Endodermal cell (in vitro differentiated cells): ENCODE results near the gene GALNT12. TPM values are rescaled to one million over a fixed set of nuclear protein-coding genes. Genes with fewer than 3 reads are reported as not detected.

Source experiments
- DNase-seq: peaks from one replicate; pipeline ENCODE4 v3.0.0-alpha.2; 2017
- H3K27ac ChIP-seq: 2 replicates; pipeline ENCODE4 v1.5.1; 2013; ENCODE audit warnings: mild to moderate bottlenecking, low read depth, low read length, moderate library complexity
- H3K27me3 ChIP-seq: 2 replicates; pipeline ENCODE4 v1.6.1; 2013; ENCODE audit warnings: mild to moderate bottlenecking, low read length, moderate library complexity; ENCODE audit not compliant: insufficient read depth, control insufficient read depth, poor library complexity, severe bottlenecking
- H3K36me3 ChIP-seq: 2 replicates; pipeline ENCODE4 v1.7.0; 2013; ENCODE audit warnings: mild to moderate bottlenecking, low read length, moderate library complexity; ENCODE audit not compliant: control insufficient read depth, insufficient read depth
- H3K4me1 ChIP-seq: one replicate; pipeline ENCODE4 v1.7.0; 2013; ENCODE audit warnings: low read length; ENCODE audit not compliant: control insufficient read depth, insufficient read depth
- H3K4me3 ChIP-seq: 2 replicates; pipeline ENCODE4 v1.5.1; 2013; ENCODE audit warnings: mild to moderate bottlenecking, low read length, moderate library complexity
- H3K9ac ChIP-seq: 2 replicates; pipeline ENCODE4 v1.6.1; 2013; ENCODE audit warnings: mild to moderate bottlenecking, low read length, moderate library complexity; ENCODE audit not compliant: poor library complexity, severe bottlenecking; ENCODE audit errors: extremely low read depth
- H3K9me3 ChIP-seq: 2 replicates; pipeline ENCODE4 v1.6.1; 2013; ENCODE audit warnings: mild to moderate bottlenecking, low read length, moderate library complexity; ENCODE audit not compliant: control insufficient read depth
- H3K27ac Mint-ChIP-seq: 2 replicates; pipeline ENCODE4 v1.8.0; 2020; ENCODE audit warnings: mixed read lengths
- H3K27me3 Mint-ChIP-seq: 2 replicates; pipeline ENCODE4 v1.8.0; 2021; ENCODE audit warnings: mild to moderate bottlenecking, mixed read lengths; ENCODE audit not compliant: insufficient read depth
- H3K36me3 Mint-ChIP-seq: 2 replicates; pipeline ENCODE4 v1.8.0; 2020; ENCODE audit warnings: low read depth, mixed read lengths
- H3K4me1 Mint-ChIP-seq: 2 replicates; pipeline ENCODE4 v1.8.0; 2020; ENCODE audit warnings: mixed read lengths
- H3K4me3 Mint-ChIP-seq: 2 replicates; pipeline ENCODE4 v1.8.0; 2020; ENCODE audit warnings: mild to moderate bottlenecking, moderate library complexity, mixed read lengths
- H3K9me3 Mint-ChIP-seq: 2 replicates; pipeline ENCODE4 v1.8.0; 2020; ENCODE audit warnings: mild to moderate bottlenecking, mixed read lengths
- WGBS, 2 experiments: methylation state at CpG; one replicate each; pipeline versions ENCODE4 v1.1.5 to v1.1.7; 2013; ENCODE audit warnings: missing lambda C conversion rate in 2 of 2, mixed read lengths in 1 of 2; ENCODE audit not compliant: insufficient coverage in 1 of 2, insufficient read length in 1 of 2; 5-methylcytosine and 5-hydroxymethylcytosine counted together
- total RNA-seq, 2 donors: library from RNA; stranded (reverse); fragmentation: NEBNext Ultra II Directional in 1 of 2; extraction: Animal tissue kit (Norgen Biotek cat#: 25700) in 1 of 2; gene quantifications; 2 replicates in 1 of 2; 3 replicates in 1 of 2; pipeline ENCODE4 v1.2.1, GENCODE V29; 2021
- TF ChIP-seq, protein P1 (sequence below): fragments of 200-600 bp; sonication (generic); conservative IDR thresholded peaks from 2 replicates; pipeline ENCODE4 v1.5.0; 2021; ENCODE audit warnings: antibody characterized with exemption, mild to moderate bottlenecking

Gene GALNT12
- total RNA-seq, 2 donors from 2014 or later: 24.0 to 56.3 TPM

GRCh38 chr9:98807814-98808195 lies 335 bp downstream of the GALNT12 start:
- Mint-ChIP-seq H3K4me3 (peak overlapping the region; percentile 68), H3K36me3 (no peaks in the 10 kb centered on the region), H3K27me3 (peaks cover 41% of the 10 kb centered on the region), H3K9me3 (no peaks in the 10 kb centered on the region), H3K27ac (no peak overlapping the region), H3K4me1 (peaks cover 31% of the 10 kb centered on the region)
- H3K9ac ChIP-seq: no peak overlapping the region
- peaks cover 22% of the 10 kb centered on the region for H3K27me3 ChIP-seq
- no peaks in the 10 kb centered on the region for H3K36me3 ChIP-seq
- TF ChIP-seq, protein P1, sequence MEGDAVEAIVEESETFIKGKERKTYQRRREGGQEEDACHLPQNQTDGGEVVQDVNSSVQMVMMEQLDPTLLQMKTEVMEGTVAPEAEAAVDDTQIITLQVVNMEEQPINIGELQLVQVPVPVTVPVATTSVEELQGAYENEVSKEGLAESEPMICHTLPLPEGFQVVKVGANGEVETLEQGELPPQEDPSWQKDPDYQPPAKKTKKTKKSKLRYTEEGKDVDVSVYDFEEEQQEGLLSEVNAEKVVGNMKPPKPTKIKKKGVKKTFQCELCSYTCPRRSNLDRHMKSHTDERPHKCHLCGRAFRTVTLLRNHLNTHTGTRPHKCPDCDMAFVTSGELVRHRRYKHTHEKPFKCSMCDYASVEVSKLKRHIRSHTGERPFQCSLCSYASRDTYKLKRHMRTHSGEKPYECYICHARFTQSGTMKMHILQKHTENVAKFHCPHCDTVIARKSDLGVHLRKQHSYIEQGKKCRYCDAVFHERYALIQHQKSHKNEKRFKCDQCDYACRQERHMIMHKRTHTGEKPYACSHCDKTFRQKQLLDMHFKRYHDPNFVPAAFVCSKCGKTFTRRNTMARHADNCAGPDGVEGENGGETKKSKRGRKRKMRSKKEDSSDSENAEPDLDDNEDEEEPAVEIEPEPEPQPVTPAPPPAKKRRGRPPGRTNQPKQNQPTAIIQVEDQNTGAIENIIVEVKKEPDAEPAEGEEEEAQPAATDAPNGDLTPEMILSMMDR: no peak
- no peaks in the 10 kb centered on the region for H3K9me3 ChIP-seq
- H3K4me1 ChIP-seq: peaks cover 29% of the 10 kb centered on the region
- no peak overlapping the region for H3K27ac ChIP-seq
- H3K4me3 ChIP-seq: peak overlapping the region; percentile 79
- DNase-seq: peak; percentile 70
- WGBS, 2 experiments: 1 to 13% methylated on average over 3 to 46 of the region's 46 CpGs

DNA sequence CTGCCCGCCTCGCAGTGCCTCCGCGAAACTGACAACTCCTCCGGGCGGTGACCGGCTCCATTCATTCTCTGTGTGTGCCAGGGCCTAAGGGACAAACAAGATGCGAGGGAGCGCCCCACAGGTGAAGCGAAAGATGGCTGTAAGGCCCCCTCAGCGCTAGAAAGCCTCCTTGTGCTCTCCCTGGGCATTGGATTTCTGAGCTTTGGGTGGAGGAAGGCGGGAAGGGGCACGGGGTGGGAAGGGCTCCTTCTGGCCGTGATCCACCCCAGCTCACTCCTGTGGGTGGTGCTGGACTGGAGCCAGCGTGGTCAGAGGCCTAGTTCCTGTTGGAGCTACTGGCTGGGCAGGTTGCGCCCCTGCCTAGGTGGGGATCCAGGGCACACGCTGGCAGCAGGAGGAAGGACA lies 943 bp downstream of the GALNT12 start:
- Mint-ChIP-seq H3K27me3 (peaks cover 41% of the 10 kb centered on the region), H3K4me1 (peaks cover 31% of the 10 kb centered on the region)
- 61 to 70% methylated on average over 13 to 17 of the region's 17 CpGs for WGBS, 2 experiments

DNA sequence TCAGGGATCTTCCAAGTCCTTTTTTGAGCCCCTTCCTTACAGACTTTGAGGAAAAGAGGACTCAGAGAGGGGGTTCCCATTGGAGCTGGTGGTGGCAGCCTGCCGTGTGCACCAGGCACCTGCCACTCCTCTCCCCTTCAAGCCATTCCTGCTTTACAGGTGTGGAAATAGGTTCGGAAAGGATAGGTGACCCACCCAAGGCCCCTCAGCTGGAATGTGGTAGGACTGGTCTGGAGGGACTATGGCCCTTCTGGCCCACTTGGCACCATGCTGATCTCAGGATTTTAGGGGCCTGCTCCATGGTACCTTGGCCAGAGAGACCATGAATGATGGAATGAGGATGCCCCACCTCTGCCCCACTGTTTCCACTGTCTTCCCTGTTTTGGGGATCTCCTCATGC lies 1.4 kb downstream of the GALNT12 start:
- no peak overlapping the region for H3K27ac Mint-ChIP-seq
- no peak for DNase-seq

More for the DNA sequence above, 943 bp downstream of the GALNT12 start:
- H3K4me1 ChIP-seq: peaks cover 29% of the 10 kb centered on the region
- H3K4me3 ChIP-seq: peak overlapping the region; percentile 79
- H3K9me3 ChIP-seq: no peaks in the 10 kb centered on the region
- Mint-ChIP-seq H3K9me3 (no peaks in the 10 kb centered on the region), H3K36me3 (no peaks in the 10 kb centered on the region), H3K4me3 (peak overlapping the region; percentile 68), H3K27ac (no peak overlapping the region)
- no peak overlapping the region for H3K9ac ChIP-seq
- TF ChIP-seq, protein P1: no peak
- peaks cover 22% of the 10 kb centered on the region for H3K27me3 ChIP-seq
- peak; percentile 60 for DNase-seq
- no peaks in the 10 kb centered on the region for H3K36me3 ChIP-seq
- no peak overlapping the region for H3K27ac ChIP-seq

More for the DNA sequence above, 1.4 kb downstream of the GALNT12 start:
- Mint-ChIP-seq H3K27me3 (peaks cover 41% of the 10 kb centered on the region), H3K36me3 (no peaks in the 10 kb centered on the region), H3K4me1 (peaks cover 31% of the 10 kb centered on the region), H3K9me3 (no peaks in the 10 kb centered on the region), H3K4me3 (peak overlapping the region; percentile 68)
- H3K4me1 ChIP-seq: peaks cover 29% of the 10 kb centered on the region
- H3K4me3 ChIP-seq: peak overlapping the region; percentile 56
- H3K36me3 ChIP-seq: no peaks in the 10 kb centered on the region
- WGBS, 2 experiments: 98% methylated on average over 2 of the region's 2 CpGs; no CpG with 5 or more reads in 1 of the 2 experiments
- no peak overlapping the region for H3K9ac ChIP-seq
- peaks cover 22% of the 10 kb centered on the region for H3K27me3 ChIP-seq
- H3K27ac ChIP-seq: no peak overlapping the region
- no peaks in the 10 kb centered on the region for H3K9me3 ChIP-seq
- TF ChIP-seq, protein P1: no peak
